Prostate gland (tissue), 2 donors: ENCODE results near the gene TCP10L. TPM values are rescaled to one million over a fixed set of nuclear protein-coding genes. Genes with fewer than 3 reads are reported as not detected.

Experiments
- DNase-seq: peaks from one replicate; pipeline ENCODE4 v3.0.0-alpha.2; 2019; ENCODE audit warnings: low spot score
- H3K27ac ChIP-seq, 2 donors: fragments of 200-600 bp; sonication (generic); 2 replicates each; pipeline ENCODE4 v1.5.1; 2017 to 2019
- H3K27me3 ChIP-seq: fragments of 200-600 bp; sonication (generic); replicated peaks from 2 replicates; pipeline ENCODE4 v1.5.1; 2019; ENCODE audit not compliant: insufficient read depth
- H3K36me3 ChIP-seq, 2 donors: fragments of 200-600 bp; sonication (generic); 1 replicate in 1 of 2; 2 replicates in 1 of 2; pipeline versions ENCODE4 v1.5.1 to v1.8.1; 2017 to 2019
- H3K4me1 ChIP-seq: fragments of 200-600 bp; sonication (generic); replicated peaks from 2 replicates; pipeline ENCODE4 v1.5.1; 2019
- H3K4me3 ChIP-seq, 2 donors: fragments of 200-600 bp; sonication (generic); 2 replicates each; pipeline ENCODE4 v1.5.1; 2017 to 2019
- H3K9me3 ChIP-seq: fragments of 200-600 bp; sonication (generic); 2 replicates; pipeline ENCODE4 v1.5.1; 2017
- POLR2A ChIP-seq: fragments of 450-650 bp; IDR thresholded peaks from one replicate; pipeline ENCODE4 v1.6.1; 2016; ENCODE audit warnings: antibody characterized with exemption, mild to moderate bottlenecking
- POLR2AphosphoS5 ChIP-seq: sonication (generic); formaldehyde crosslinking; IDR thresholded peaks from one replicate; pipeline ENCODE4 v1.6.1; 2017; ENCODE audit warnings: antibody characterized with exemption
- WGBS: methylation state at CpG from one replicate; pipeline ENCODE4 v1.1.5; 2018; 5-methylcytosine and 5-hydroxymethylcytosine counted together
- intact Hi-C: fragments of 100-400 bp; cut with DNase I; formaldehyde crosslinking; loops from one replicate; pipeline ENCODE4 v1.14.2; 2022
- total RNA-seq, 2 donors: library from RNA; depleted of rRNA; stranded (reverse); fragments of >200 nt; gene quantifications; one replicate each; pipeline ENCODE4 v1.1.0, GENCODE V29; 2016
- TF ChIP-seq, protein P1 (sequence below), 4 experiments: fragments of 200-600 bp in 2 of 4; fragments of 450-650 bp in 2 of 4; sonication (generic) in 2 of 4; IDR thresholded peaks; 1 replicate in 3 of 4; 2 replicates in 1 of 4; pipeline ENCODE4 v1.5.1; 2016 to 2019; ENCODE audit warnings: antibody characterized with exemption in 4 of 4, mild to moderate bottlenecking in 2 of 4, moderate library complexity in 2 of 4

The TCP10L gene
- total RNA-seq, 2 donors from 2014 or later: 1.9 to 17.8 TPM

DNA sequence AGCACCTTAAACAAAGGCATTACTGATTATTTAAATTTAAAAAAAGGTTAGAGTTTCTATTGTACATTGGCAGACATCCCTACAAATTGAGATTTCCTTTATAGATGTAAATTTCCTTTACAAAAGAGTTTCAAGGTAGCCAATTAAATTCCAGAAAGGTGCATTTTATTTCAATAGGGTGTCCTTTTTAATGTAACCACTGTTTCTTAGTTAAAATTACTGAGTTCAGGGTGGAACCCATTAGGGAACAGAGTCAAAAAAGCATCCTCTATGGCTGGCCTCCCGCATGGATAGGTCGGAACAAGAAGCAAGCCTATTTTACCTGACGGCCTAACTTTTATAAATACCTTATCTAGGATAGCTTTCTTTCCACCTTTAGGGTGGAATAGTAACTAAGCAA is 24.4 kb downstream of the TCP10L start:
- 95% methylated on average over 3 of the region's 3 CpGs for WGBS
- no peak overlapping the region for H3K4me3 ChIP-seq
- no peak overlapping the region for H3K27ac ChIP-seq
- no peaks in the 10 kb centered on the region for H3K9me3 ChIP-seq
- intact Hi-C loops: loop anchor here (10.0 kb wide), 2 partner anchors 66 to 236 kb away; no protein-coding TSS in a partner anchor
- no peak for DNase-seq
- TF ChIP-seq POLR2AphosphoS5: no peak
- TF ChIP-seq, protein P1, sequence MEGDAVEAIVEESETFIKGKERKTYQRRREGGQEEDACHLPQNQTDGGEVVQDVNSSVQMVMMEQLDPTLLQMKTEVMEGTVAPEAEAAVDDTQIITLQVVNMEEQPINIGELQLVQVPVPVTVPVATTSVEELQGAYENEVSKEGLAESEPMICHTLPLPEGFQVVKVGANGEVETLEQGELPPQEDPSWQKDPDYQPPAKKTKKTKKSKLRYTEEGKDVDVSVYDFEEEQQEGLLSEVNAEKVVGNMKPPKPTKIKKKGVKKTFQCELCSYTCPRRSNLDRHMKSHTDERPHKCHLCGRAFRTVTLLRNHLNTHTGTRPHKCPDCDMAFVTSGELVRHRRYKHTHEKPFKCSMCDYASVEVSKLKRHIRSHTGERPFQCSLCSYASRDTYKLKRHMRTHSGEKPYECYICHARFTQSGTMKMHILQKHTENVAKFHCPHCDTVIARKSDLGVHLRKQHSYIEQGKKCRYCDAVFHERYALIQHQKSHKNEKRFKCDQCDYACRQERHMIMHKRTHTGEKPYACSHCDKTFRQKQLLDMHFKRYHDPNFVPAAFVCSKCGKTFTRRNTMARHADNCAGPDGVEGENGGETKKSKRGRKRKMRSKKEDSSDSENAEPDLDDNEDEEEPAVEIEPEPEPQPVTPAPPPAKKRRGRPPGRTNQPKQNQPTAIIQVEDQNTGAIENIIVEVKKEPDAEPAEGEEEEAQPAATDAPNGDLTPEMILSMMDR (IDR thresholded peaks at IDR 0.05): no peak
- no peak for TF ChIP-seq POLR2A
- no peaks in the 10 kb centered on the region for H3K27me3 ChIP-seq
- no peaks in the 10 kb centered on the region for H3K4me1 ChIP-seq
- H3K36me3 ChIP-seq: no peaks in the 10 kb centered on the region

DNA sequence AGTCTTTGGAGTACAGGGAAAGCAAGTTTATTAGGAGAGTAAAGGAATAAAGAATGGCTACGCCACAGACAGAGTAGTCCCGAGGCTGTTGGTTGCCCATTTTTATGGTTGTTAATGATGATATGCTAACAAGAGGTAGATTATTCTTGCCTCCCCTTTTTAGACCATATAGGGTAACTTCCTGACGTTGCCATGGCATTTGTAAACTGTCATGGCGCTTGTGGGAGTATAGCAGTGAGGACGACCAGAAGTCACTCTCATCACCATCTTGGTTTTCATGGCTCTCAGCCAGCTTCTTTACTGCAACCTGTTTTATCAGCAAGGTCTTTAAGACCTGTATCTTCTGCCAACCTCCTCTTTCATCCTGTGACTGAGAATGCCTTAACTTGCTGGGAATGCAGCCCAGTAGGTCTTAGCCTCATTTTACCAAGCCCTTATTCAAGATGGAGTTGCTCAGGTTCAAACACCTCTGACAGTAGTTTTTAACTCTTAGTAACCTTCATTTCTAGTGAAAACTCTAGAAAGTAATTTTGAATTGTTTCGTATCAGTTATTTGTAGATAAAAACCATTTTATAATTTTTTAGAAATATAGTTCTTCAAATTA is 26.2 kb downstream of the TCP10L start:
- no peak for DNase-seq
- no peak overlapping the region for H3K4me3 ChIP-seq
- no peaks in the 10 kb centered on the region for H3K4me1 ChIP-seq
- no peaks in the 10 kb centered on the region for H3K36me3 ChIP-seq
- H3K27me3 ChIP-seq: no peaks in the 10 kb centered on the region
- no peak for TF ChIP-seq POLR2AphosphoS5
- TF ChIP-seq, protein P1 (IDR thresholded peaks at IDR 0.05): no peak
- no peak for TF ChIP-seq POLR2A
- 87% methylated on average over 6 of the region's 6 CpGs for WGBS
- no peaks in the 10 kb centered on the region for H3K9me3 ChIP-seq
- H3K27ac ChIP-seq: no peak overlapping the region
- intact Hi-C loops: no loop called here

GRCh38 chr21:32558106-32558505 is 27.2 kb downstream of the TCP10L start:
- intact Hi-C loops: no loop called here
- TF ChIP-seq, protein P1 (IDR thresholded peaks at IDR 0.05): no peak
- no peak for TF ChIP-seq POLR2A
- TF ChIP-seq POLR2AphosphoS5: no peak
- Histone ChIP-seq H3K9me3 (no peaks in the 10 kb centered on the region), H3K27me3 (no peaks in the 10 kb centered on the region), H3K36me3 (no peaks in the 10 kb centered on the region), H3K4me1 (no peaks in the 10 kb centered on the region), H3K27ac (no peak overlapping the region), H3K4me3 (no peak overlapping the region)
- 88% methylated on average over 3 of the region's 3 CpGs for WGBS
- no peak for DNase-seq

DNA sequence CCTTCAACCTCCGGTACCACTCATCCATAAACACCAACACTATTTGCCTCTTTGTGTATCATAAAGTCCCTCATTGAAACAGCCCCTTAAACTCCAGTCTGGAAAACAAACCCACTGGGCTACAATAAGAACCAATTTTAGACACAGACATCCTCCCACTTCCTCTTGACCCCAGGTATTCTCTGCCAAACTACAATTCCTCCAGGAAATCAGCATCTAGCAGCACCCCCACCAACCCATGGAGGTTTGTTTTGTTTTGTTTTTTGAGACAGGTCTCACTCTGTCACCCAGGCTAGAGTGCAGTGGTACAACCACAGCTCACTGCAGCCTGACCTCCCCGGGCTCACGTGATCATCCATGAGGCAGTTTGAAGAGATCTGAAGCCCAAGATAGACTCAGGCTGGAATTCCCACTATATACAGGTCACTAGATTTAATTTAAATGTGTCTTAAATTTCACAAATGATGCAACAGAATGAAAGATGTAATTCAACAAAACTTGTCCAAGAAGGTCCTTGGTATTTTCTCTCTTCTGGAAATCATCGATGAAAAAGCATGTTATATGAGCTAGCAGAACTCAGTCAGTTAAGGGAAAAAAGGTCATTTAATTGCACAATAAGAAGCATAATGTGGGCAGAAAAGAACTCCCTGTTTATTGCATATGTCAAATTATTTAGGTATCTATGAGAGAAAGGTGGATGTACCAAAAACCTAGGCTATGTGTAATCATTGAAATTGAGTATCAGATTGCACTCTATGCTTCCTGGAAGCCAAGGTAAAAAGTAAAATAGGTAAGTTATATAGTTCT is 30.3 kb downstream of the TCP10L start:
- H3K36me3 ChIP-seq: no peaks in the 10 kb centered on the region
- no peaks in the 10 kb centered on the region for H3K4me1 ChIP-seq
- no peak for DNase-seq
- no peak overlapping the region for H3K4me3 ChIP-seq
- H3K27me3 ChIP-seq: no peaks in the 10 kb centered on the region
- intact Hi-C loops: no loop called here
- TF ChIP-seq POLR2AphosphoS5: no peak
- TF ChIP-seq POLR2A: no peak
- TF ChIP-seq, protein P1 (IDR thresholded peaks at IDR 0.05): no peak
- 94% methylated on average over 4 of the region's 4 CpGs for WGBS
- no peaks in the 10 kb centered on the region for H3K9me3 ChIP-seq
- H3K27ac ChIP-seq: no peak overlapping the region

DNA sequence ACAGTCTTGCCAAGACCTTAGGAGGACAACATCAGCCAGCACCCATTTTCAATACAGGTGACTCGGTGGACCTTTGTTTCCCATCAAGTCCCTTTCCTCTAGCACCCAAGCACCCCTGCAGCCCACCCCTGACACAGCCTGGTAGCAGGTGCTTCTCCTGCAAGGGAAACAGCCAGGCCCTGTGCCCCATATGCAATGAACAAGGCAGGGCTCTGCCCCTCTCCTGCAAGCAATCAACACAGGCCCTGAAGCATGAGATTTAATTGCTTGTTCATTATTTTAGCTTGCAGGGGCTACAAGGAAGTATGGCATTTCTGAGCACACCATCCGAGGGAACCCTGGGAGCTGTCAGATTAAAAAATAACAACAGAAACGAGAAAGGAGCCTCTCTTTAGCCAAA is 35.4 kb downstream of the TCP10L start:
- Histone ChIP-seq H3K4me3 (no peak overlapping the region), H3K27me3 (no peaks in the 10 kb centered on the region), H3K4me1 (no peaks in the 10 kb centered on the region), H3K36me3 (no peaks in the 10 kb centered on the region), H3K27ac (no peak overlapping the region), H3K9me3 (no peaks in the 10 kb centered on the region)
- 85% methylated on average over 3 of the region's 3 CpGs for WGBS
- intact Hi-C loops: no loop called here
- TF ChIP-seq POLR2AphosphoS5 (no peak), POLR2A (no peak)
- TF ChIP-seq, protein P1 (IDR thresholded peaks at IDR 0.05): no peak
- DNase-seq: no peak
